PC-9 (cell line): ENCODE measurements around the gene UBASH3A. TPM values are rescaled to one million over a fixed set of nuclear protein-coding genes. Genes with fewer than 3 reads are reported as not detected.

ENCODE experiments used
- BruUV-seq: library from RNA; stranded (reverse); fragments of 400-500 nt; replicated peaks from 2 replicates; lab custom pipeline; 2021; lab: Mats Ljungman, UMichigan
- CTCF ChIA-PET: fragments of 300-600 bp; sonication (Branson Sonifier 250); formaldehyde crosslinking; loops from one replicate; lab custom pipeline; 2022; ENCODE audit warnings: antibody characterized with exemption; lab: Charles Lee
- POLR2A ChIA-PET: fragments of 300-600 bp; sonication (Branson Sonifier 250); formaldehyde crosslinking; loops from one replicate; lab custom pipeline; 2022; ENCODE audit warnings: antibody characterized with exemption; ENCODE audit not compliant: unreplicated experiment; lab: Charles Lee
- DNase-seq, 2 experiments: peaks; one replicate each; pipeline versions ENCODE4 v3.0.0 to v3.0.0-alpha.2; 2015 to 2022; ENCODE audit warnings: mixed read lengths in 1 of 2
- H2AFZ ChIP-seq: fragments of 200-600 bp; sonication (generic); 2 replicates; pipeline ENCODE4 v1.8.1; 2017; ENCODE audit warnings: antibody characterized with exemption
- H3F3A ChIP-seq: fragments of 200-600 bp; sonication (generic); 2 replicates; pipeline ENCODE4 v1.8.1; 2017; ENCODE audit warnings: antibody characterized with exemption, mild to moderate bottlenecking, low read depth; ENCODE audit not compliant: insufficient read depth
- H3K27ac ChIP-seq: fragments of 200-600 bp; sonication (generic); 2 replicates; pipeline ENCODE4 v1.6.1; 2016; ENCODE audit warnings: mixed run types
- H3K27me3 ChIP-seq: fragments of 200-600 bp; sonication (generic); 2 replicates; pipeline ENCODE4 v1.6.1; 2016; ENCODE audit warnings: low read depth, mixed run types; ENCODE audit not compliant: insufficient read depth
- H3K36me3 ChIP-seq: fragments of 200-600 bp; sonication (generic); 2 replicates; pipeline ENCODE4 v1.6.1; 2016; ENCODE audit warnings: low read depth, mixed run types
- H3K4me1 ChIP-seq: fragments of 200-600 bp; sonication (generic); replicated peaks from 2 replicates; pipeline ENCODE4 v1.6.1; 2016; ENCODE audit warnings: mixed run types; ENCODE audit not compliant: insufficient read depth
- H3K4me2 ChIP-seq: fragments of 200-600 bp; sonication (generic); 2 replicates; pipeline ENCODE4 v1.6.1; 2017; ENCODE audit warnings: mixed run types
- H3K4me3 ChIP-seq: fragments of 200-600 bp; sonication (generic); 2 replicates; pipeline ENCODE4 v1.6.1; 2016; ENCODE audit warnings: mixed run types
- H3K79me2 ChIP-seq: fragments of 200-600 bp; sonication (generic); 2 replicates; pipeline ENCODE4 v1.6.1; 2017; ENCODE audit warnings: low read depth, mixed run types
- H3K9me2 ChIP-seq: fragments of 200-600 bp; sonication (generic); 2 replicates; pipeline ENCODE4 v1.8.1; 2017; ENCODE audit warnings: mild to moderate bottlenecking; ENCODE audit not compliant: insufficient read depth
- H3K9me3 ChIP-seq: fragments of 200-600 bp; sonication (generic); 2 replicates; pipeline ENCODE4 v1.8.1; 2016; ENCODE audit warnings: low read depth; ENCODE audit not compliant: insufficient read depth
- H4K20me1 ChIP-seq: fragments of 200-600 bp; sonication (generic); 2 replicates; pipeline ENCODE4 v1.8.1; 2017; ENCODE audit not compliant: insufficient read depth
- EZH2 ChIP-seq: fragments of 200-600 bp; sonication (generic); IDR thresholded peaks from 2 replicates; pipeline ENCODE4 v1.8.0; 2017; ENCODE audit warnings: antibody characterized with exemption, low read depth
- intact Hi-C: fragments of 100-400 bp; cut with micrococcal nuclease; formaldehyde crosslinking; loops from one replicate; pipeline ENCODE4 v1.10.0; 2022; ENCODE audit not compliant: unreplicated experiment
- total RNA-seq: library from RNA; stranded (reverse); gene quantifications from 2 replicates; pipeline ENCODE4 v1.2.3, GENCODE V29; 2021
- TF ChIP-seq, protein P1 (sequence below): fragments of 200-600 bp; sonication (generic); conservative IDR thresholded peaks from 2 replicates; pipeline ENCODE4 v1.6.1; 2017; ENCODE audit warnings: mixed run types, antibody characterized with exemption, mild to moderate bottlenecking, moderate library complexity

UBASH3A gene
- total RNA-seq, 1 experiment from 2014 or later: not detected

DNA sequence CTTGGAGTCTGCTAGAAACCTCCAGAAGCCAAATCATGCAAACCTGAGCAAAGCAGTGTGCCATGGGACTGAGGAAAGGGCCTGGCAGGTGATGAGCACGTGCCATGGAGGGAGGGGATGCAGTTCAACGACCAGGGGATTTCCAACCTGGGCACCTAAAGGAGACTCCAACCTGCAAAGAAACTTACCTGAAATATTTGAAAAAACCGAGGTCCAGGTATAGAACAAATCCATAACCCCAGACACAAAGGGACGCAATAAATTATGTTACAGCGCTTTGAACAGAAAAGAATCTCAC, 8.9 kb downstream of the UBASH3A start:
- no peak overlapping the region for H3K27ac ChIP-seq
- no peaks in the 10 kb centered on the region for H3K9me2 ChIP-seq
- H4K20me1 ChIP-seq: no peaks in the 10 kb centered on the region
- no peak overlapping the region for H3K4me3 ChIP-seq
- ChIA-PET CTCF (no interaction called here), POLR2A (no interaction called here)
- TF ChIP-seq, protein P1, sequence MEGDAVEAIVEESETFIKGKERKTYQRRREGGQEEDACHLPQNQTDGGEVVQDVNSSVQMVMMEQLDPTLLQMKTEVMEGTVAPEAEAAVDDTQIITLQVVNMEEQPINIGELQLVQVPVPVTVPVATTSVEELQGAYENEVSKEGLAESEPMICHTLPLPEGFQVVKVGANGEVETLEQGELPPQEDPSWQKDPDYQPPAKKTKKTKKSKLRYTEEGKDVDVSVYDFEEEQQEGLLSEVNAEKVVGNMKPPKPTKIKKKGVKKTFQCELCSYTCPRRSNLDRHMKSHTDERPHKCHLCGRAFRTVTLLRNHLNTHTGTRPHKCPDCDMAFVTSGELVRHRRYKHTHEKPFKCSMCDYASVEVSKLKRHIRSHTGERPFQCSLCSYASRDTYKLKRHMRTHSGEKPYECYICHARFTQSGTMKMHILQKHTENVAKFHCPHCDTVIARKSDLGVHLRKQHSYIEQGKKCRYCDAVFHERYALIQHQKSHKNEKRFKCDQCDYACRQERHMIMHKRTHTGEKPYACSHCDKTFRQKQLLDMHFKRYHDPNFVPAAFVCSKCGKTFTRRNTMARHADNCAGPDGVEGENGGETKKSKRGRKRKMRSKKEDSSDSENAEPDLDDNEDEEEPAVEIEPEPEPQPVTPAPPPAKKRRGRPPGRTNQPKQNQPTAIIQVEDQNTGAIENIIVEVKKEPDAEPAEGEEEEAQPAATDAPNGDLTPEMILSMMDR: no peak
- no peak for TF ChIP-seq EZH2
- intact Hi-C loops: no loop called here
- no peaks in the 10 kb centered on the region for H3K27me3 ChIP-seq
- no peaks in the 10 kb centered on the region for H3K9me3 ChIP-seq
- no peak for DNase-seq
- H3K4me2 ChIP-seq: no peak overlapping the region
- no peaks in the 10 kb centered on the region for H3K79me2 ChIP-seq
- no peak overlapping the region for H2AFZ ChIP-seq
- 0 out of 2 replicates have a peak, but pooled peaks cover 9% of the 10 kb centered on the region for H3K4me1 ChIP-seq
- no TSS peak for BruUV-seq
- H3K36me3 ChIP-seq: no peaks in the 10 kb centered on the region
- H3F3A ChIP-seq: no peaks in the 10 kb centered on the region

DNA sequence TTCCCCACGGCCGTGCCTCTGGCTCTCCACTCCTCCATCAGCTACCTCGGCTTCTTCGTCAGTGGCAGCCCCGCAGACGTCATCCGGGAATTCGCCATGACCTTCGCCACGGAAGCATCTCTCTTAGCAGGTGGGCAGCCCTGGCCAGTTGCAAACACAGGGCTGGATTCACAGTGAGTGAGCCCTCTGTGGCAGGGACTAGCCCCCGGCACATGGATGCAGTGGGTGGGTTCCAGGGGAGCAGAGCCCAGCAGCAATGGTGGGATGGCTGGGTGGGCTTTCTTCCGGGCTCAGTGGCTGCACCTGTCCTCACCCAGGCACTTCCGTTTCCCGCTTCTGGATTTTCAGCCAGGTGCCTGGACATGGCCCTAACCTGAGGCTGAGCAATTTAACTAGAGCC, 9.4 kb downstream of the UBASH3A start:
- no peaks in the 10 kb centered on the region for H3F3A ChIP-seq
- H3K4me2 ChIP-seq: no peak overlapping the region
- intact Hi-C loops: no loop called here
- H3K79me2 ChIP-seq: no peaks in the 10 kb centered on the region
- 0 out of 2 replicates have a peak, but pooled peaks cover 9% of the 10 kb centered on the region for H3K4me1 ChIP-seq
- H2AFZ ChIP-seq: no peak overlapping the region
- H3K36me3 ChIP-seq: no peaks in the 10 kb centered on the region
- no peaks in the 10 kb centered on the region for H3K9me3 ChIP-seq
- DNase-seq: no peak
- ChIA-PET CTCF (no interaction called here), POLR2A (no interaction called here)
- no peaks in the 10 kb centered on the region for H3K27me3 ChIP-seq
- no TSS peak for BruUV-seq
- H4K20me1 ChIP-seq: no peaks in the 10 kb centered on the region
- H3K9me2 ChIP-seq: no peaks in the 10 kb centered on the region
- H3K4me3 ChIP-seq: no peak overlapping the region
- TF ChIP-seq, protein P1: no peak
- TF ChIP-seq EZH2: no peak
- no peak overlapping the region for H3K27ac ChIP-seq

DNA sequence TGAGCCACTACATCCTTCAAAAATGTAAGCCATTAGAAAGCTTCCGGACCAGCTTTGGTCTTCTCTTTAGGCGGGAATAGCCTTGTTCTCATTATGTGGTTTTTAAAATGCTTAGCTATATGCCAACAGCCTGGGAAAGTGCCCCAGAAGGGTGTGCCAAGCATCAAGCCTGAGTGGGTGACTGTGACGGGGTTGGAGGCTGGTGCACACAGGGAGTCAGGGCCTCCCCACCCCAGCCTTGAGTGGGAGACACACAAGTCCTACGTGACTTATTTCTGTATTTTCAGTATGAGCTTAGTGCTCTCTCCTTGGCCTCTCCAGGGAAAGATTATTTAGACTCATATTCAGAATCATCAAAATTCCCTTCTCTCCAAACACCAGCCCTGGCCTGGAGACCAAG, 9.8 kb downstream of the UBASH3A start:
- H3K4me1 ChIP-seq: 0 out of 2 replicates have a peak, but pooled peaks cover 9% of the 10 kb centered on the region
- intact Hi-C loops: no loop called here
- H2AFZ ChIP-seq: no peak overlapping the region
- no peaks in the 10 kb centered on the region for H3K27me3 ChIP-seq
- H3K9me2 ChIP-seq: no peaks in the 10 kb centered on the region
- H4K20me1 ChIP-seq: no peaks in the 10 kb centered on the region
- no peaks in the 10 kb centered on the region for H3K79me2 ChIP-seq
- CTCF ChIA-PET: no interaction called here
- no peak overlapping the region for H3K4me3 ChIP-seq
- H3K9me3 ChIP-seq: no peaks in the 10 kb centered on the region
- DNase-seq: no peak
- H3K36me3 ChIP-seq: no peaks in the 10 kb centered on the region
- H3K4me2 ChIP-seq: no peak overlapping the region
- H3F3A ChIP-seq: no peaks in the 10 kb centered on the region
- no TSS peak for BruUV-seq
- POLR2A ChIA-PET: no interaction called here
- TF ChIP-seq, protein P1: no peak
- TF ChIP-seq EZH2: no peak
- H3K27ac ChIP-seq: no peak overlapping the region
